Vagina (tissue), 2 donors: Measurements from ENCODE around the gene SNAI1. TPM values are rescaled to one million over a fixed set of nuclear protein-coding genes. Genes with fewer than 3 reads are reported as not detected.
"Not testable (repeated sequence)": the region's sequence is repeated elsewhere in the genome, so short reads cannot be mapped to it uniquely, and the experiment has no call there.

ENCODE experiments used
- DNase-seq, 2 donors: peaks; one replicate each; pipeline ENCODE4 v3.0.0-alpha.2; 2017; ENCODE audit errors: extremely low spot score in 2 of 2
- H3K27ac ChIP-seq: fragments of 200-600 bp; sonication (generic); one replicate; pipeline ENCODE4 v1.5.1; 2019
- H3K27me3 ChIP-seq: fragments of 200-600 bp; sonication (generic); one replicate; pipeline ENCODE4 v1.5.1; 2019
- H3K36me3 ChIP-seq, 2 donors: fragments of 200-600 bp; sonication (generic); one replicate each; pipeline ENCODE4 v1.5.1; 2017 to 2019
- H3K4me1 ChIP-seq: fragments of 200-600 bp; sonication (generic); one replicate; pipeline ENCODE4 v1.5.1; 2019
- H3K4me3 ChIP-seq, 2 donors: fragments of 200-600 bp; sonication (generic); 1 replicate in 1 of 2; 2 replicates in 1 of 2; pipeline ENCODE4 v1.5.1; 2016 to 2019
- H3K9me3 ChIP-seq: fragments of 200-600 bp; sonication (generic); one replicate; pipeline ENCODE4 v1.5.1; 2019
- POLR2A ChIP-seq, 2 donors: fragments of 450-650 bp; IDR thresholded peaks; one replicate each; pipeline ENCODE4 v1.6.1; 2017; ENCODE audit warnings: antibody characterized with exemption in 2 of 2, mild to moderate bottlenecking in 2 of 2, moderate library complexity in 2 of 2
- POLR2AphosphoS5 ChIP-seq, 2 donors: sonication (generic); formaldehyde crosslinking; IDR thresholded peaks; one replicate each; pipeline ENCODE4 v1.9.0; 2017; ENCODE audit warnings: antibody characterized with exemption in 2 of 2, mild to moderate bottlenecking in 2 of 2, low read depth in 1 of 2; ENCODE audit not compliant: insufficient read depth in 1 of 2
- intact Hi-C: fragments of 100-400 bp; cut with DNase I; formaldehyde crosslinking; loops from one replicate; pipeline ENCODE4 v1.15.1; 2023
- total RNA-seq: library from RNA; depleted of rRNA; stranded (reverse); fragments of >200 nt; gene quantifications from one replicate; pipeline ENCODE4 v1.2.3, GENCODE V29; 2016
- TF ChIP-seq, protein P1 (sequence below), 3 experiments: fragments of 450-650 bp in 2 of 3; fragments of 200-600 bp in 1 of 3; sonication (generic) in 1 of 3; IDR thresholded peaks; one replicate each; pipeline ENCODE4 v1.5.1; 2017 to 2019; ENCODE audit warnings: antibody characterized with exemption in 3 of 3, mild to moderate bottlenecking in 2 of 3, moderate library complexity in 2 of 3

The SNAI1 gene
- total RNA-seq, 1 donor from 2014 or later = 19.9 TPM

DNA sequence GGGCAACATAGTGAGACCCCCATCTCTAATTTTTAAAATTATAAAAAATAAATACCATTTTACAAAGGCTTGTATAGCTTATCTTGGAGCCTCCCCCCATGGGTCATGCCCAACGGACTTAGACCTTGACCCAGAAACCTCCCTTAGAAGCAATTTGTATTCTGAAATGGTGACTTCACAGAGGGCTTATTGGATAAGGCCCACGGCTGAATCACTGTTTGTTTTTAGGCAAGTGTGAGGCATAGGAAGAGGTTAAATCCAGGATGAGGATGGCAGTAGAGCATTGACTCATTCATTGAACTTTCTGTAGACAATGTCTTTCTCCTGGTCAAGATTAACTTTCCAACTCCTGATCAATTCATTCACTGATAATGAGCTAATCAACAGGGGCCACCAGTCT lies 6.2 kb upstream of the SNAI1 start:
- peaks cover 6% of the 10 kb centered on the region for H3K4me1 ChIP-seq
- no peak overlapping the region for H3K27ac ChIP-seq
- no peaks in the 10 kb centered on the region for H3K27me3 ChIP-seq
- no peak for DNase-seq
- H3K9me3 ChIP-seq = no peaks in the 10 kb centered on the region
- no peaks in the 10 kb centered on the region for H3K36me3 ChIP-seq
- H3K4me3 ChIP-seq = no peak overlapping the region
- TF ChIP-seq POLR2AphosphoS5 (IDR thresholded peaks at IDR 0.05; ENCODE audit: insufficient read depth in 1 of 2, low read depth in 1 of 2) (no peak), POLR2A (IDR thresholded peaks at IDR 0.05) (no peak)
- TF ChIP-seq, protein P1, sequence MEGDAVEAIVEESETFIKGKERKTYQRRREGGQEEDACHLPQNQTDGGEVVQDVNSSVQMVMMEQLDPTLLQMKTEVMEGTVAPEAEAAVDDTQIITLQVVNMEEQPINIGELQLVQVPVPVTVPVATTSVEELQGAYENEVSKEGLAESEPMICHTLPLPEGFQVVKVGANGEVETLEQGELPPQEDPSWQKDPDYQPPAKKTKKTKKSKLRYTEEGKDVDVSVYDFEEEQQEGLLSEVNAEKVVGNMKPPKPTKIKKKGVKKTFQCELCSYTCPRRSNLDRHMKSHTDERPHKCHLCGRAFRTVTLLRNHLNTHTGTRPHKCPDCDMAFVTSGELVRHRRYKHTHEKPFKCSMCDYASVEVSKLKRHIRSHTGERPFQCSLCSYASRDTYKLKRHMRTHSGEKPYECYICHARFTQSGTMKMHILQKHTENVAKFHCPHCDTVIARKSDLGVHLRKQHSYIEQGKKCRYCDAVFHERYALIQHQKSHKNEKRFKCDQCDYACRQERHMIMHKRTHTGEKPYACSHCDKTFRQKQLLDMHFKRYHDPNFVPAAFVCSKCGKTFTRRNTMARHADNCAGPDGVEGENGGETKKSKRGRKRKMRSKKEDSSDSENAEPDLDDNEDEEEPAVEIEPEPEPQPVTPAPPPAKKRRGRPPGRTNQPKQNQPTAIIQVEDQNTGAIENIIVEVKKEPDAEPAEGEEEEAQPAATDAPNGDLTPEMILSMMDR (IDR thresholded peaks at IDR 0.05) = no peak
- intact Hi-C loops = loop anchor here (5.0 kb wide), 1 partner anchor 331 kb away; no protein-coding TSS in a partner anchor

DNA sequence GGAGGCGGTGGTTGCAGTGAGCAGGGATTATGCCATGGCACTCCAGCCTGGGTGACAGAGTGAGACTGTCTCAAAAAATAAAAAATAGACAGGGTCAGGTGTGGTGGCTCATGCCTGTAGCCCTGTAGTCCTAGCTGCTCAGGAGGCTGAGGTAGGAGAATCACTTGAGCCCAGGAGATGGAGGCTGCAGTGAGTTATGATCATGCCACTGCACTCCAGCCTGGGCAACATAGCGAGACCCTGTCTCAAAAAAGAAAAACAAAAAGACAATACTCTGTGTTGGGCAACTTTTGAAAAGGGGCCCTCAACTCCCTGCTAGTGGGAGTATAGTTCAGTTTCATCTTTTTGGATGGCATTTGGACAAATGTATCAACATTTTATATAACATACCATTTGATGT lies 5.0 kb upstream of the SNAI1 start:
- H3K36me3 ChIP-seq, H3K27ac ChIP-seq, H3K27me3 ChIP-seq, H3K4me3 ChIP-seq, H3K9me3 ChIP-seq, DNase-seq: not testable (repeated sequence)
- peaks cover 16% of the 10 kb centered on the region for H3K4me1 ChIP-seq
- intact Hi-C loops = loop anchor here (2.0 to 5.0 kb wide), 2 partner anchors 93 to 330 kb away; no protein-coding TSS in a partner anchor

DNA sequence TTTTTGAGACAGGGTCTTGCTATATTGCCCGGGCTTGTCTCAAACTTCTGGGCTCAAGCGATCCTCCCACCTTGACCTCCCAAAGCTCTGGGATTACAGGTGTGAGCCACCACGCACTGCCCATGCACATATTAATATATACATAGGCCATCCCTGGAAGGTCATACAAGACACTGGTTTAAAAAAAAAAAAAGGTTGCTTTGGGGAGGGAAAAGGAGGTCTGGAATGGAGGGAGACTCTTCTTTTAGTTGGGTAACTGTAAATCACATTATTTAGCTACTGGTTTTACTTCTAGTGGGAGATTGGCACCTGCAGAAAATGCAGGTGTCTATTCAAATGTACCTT lies 4.1 kb upstream of the SNAI1 start:
- Histone ChIP-seq H3K36me3 (no peaks in the 10 kb centered on the region), H3K27me3 (no peaks in the 10 kb centered on the region), H3K4me1 (peaks cover 25% of the 10 kb centered on the region), H3K27ac (no peak overlapping the region), H3K9me3 (no peaks in the 10 kb centered on the region), H3K4me3 (no peak overlapping the region)
- intact Hi-C loops = loop anchor here (2.0 to 5.0 kb wide), 2 partner anchors 92 to 329 kb away; no protein-coding TSS in a partner anchor
- DNase-seq = no peak
- TF ChIP-seq, protein P1 (IDR thresholded peaks at IDR 0.05) = no peak
- no peak for TF ChIP-seq POLR2A (IDR thresholded peaks at IDR 0.05)
- TF ChIP-seq POLR2AphosphoS5 (IDR thresholded peaks at IDR 0.05; ENCODE audit: insufficient read depth in 1 of 2, low read depth in 1 of 2) = no peak

DNA sequence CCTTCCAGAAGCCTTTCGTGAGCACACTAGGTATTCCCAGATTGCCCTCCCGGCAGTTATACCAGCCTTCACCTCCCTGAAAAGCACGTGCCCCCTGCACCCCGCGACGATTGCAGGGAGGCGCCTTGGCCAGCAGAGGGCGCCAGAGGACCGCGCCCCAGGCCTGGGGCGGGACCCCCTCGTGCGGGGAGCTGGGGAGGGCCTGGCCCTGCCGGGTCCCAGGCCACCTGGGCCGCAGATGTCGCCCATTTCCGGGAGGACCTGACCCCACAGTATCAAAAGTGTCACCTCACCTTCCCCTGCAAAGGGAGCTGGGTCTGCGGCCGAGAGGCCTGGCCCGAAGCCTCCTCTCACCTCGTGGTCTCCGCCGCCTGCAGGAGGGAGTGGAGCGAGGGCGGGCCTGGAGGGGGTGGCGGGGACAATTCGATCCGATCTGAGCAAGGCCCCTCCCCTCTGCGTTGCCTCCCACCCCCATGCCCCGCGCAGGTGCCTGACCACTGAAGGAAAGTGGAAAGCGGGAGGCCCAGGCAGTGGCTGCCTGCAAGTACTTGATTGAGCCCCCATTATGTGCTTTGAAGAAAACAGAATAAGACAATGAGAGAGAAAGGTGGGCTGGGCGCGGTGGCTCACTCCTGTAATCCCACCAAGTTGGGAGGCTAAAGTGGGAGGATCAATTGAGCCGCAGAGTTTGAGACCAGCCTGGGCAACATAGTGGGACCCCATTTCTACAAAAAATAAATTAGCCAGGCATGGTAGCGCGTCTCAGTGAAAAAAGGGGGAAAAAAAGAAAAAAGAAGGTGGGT lies 3.5 kb upstream of the SNAI1 start:
- peak overlapping the region in 1 of 2 donors; percentile 39 for H3K4me3 ChIP-seq
- intact Hi-C loops = loop anchor here (2.0 to 5.0 kb wide), 2 partner anchors 92 to 328 kb away; no protein-coding TSS in a partner anchor

DNA sequence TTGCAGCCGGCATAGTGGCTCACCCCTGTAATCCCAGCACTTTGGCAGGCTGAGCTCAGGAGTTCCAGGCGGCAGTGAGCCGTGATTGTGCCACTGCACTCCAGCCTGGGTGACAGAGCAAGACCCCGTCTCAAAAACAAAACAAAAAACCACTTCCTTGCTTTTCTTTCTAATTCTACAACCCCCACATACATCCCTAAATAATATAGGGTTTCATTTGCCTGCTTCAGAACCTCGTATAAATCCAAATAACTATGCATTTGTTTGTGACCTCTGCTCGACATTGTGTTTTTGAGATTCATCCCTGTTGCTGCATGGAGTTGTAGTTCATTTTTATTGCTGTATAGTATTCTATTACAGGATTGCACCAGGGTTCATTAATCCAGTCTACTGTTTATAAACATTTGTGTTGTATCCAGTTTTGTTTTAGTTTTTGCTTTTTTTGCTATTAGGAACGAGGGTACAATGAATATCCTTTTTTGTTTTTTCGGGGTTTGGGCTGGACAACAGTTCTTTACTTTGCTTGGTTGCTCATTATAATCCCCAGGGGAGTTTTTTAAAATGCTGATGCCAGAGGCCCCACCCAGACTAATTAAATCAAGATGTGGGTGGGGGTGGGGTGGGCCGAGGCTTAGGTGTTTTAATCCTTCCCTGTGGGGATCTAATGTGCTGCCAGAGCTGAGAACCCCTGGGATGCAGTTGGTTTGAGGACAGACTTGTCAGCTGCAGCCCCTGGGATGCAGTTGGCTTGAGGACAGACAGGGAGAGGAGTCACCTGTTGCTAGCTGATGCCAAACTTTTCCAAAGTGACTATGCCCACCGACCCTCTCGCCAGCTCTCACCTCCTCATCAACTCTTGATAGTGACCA lies 2.4 kb upstream of the SNAI1 start:
- Histone ChIP-seq H3K27me3 (no peaks in the 10 kb centered on the region), H3K36me3 (no peaks in the 10 kb centered on the region), H3K4me3 (no peak overlapping the region), H3K4me1 (peaks cover 37% of the 10 kb centered on the region), H3K9me3 (no peaks in the 10 kb centered on the region), H3K27ac (no peak overlapping the region)
- no peak for TF ChIP-seq POLR2A (IDR thresholded peaks at IDR 0.05)
- no peak for TF ChIP-seq POLR2AphosphoS5 (IDR thresholded peaks at IDR 0.05; ENCODE audit: insufficient read depth in 1 of 2, low read depth in 1 of 2)
- TF ChIP-seq, protein P1 (IDR thresholded peaks at IDR 0.05) = no peak
- intact Hi-C loops = loop anchor here (5.0 kb wide), 1 partner anchor 367 kb away; no protein-coding TSS in a partner anchor
- no peak for DNase-seq

More for the DNA sequence above, 3.5 kb upstream of the SNAI1 start:
- H3K27ac ChIP-seq = no peak overlapping the region
- TF ChIP-seq POLR2A (IDR thresholded peaks at IDR 0.05) (no peak), POLR2AphosphoS5 (IDR thresholded peaks at IDR 0.05; ENCODE audit: insufficient read depth in 1 of 2, low read depth in 1 of 2) (peak in 1 of 2 donors; percentile 31)
- TF ChIP-seq, protein P1 (IDR thresholded peaks at IDR 0.05) = peak; percentile 96 to 100 (median 99)
- H3K27me3 ChIP-seq = no peaks in the 10 kb centered on the region
- H3K9me3 ChIP-seq = no peaks in the 10 kb centered on the region
- no peak for DNase-seq
- H3K36me3 ChIP-seq = no peaks in the 10 kb centered on the region
- H3K4me1 ChIP-seq = peaks cover 31% of the 10 kb centered on the region
